GM18951 (cell line): ENCODE measurements around the gene BDKRB1.

Experiments used
- POLR2A ChIP-seq: IDR thresholded peaks from 4 replicates; pipeline ENCODE4 v1.6.1; 2011; ENCODE audit warnings: mild to moderate bottlenecking; ENCODE audit not compliant: insufficient read length, insufficient read depth; ENCODE audit errors: extremely low read depth
- in situ Hi-C: fragments of 300-500 bp; cut with MboI; formaldehyde crosslinking; loops from one replicate; pipeline ENCODE4 v1.12.0; 2022; ENCODE audit warnings: low sequenced_read_pairs, mixed read lengths, inconsistent platforms; ENCODE audit not compliant: unreplicated experiment

BDKRB1 gene

GRCh38 chr14:96257900-96258299 is 1.9 kb downstream of the BDKRB1 start:
- in situ Hi-C loops, result no loop called here
- TF ChIP-seq POLR2A, result no peak

DNA sequence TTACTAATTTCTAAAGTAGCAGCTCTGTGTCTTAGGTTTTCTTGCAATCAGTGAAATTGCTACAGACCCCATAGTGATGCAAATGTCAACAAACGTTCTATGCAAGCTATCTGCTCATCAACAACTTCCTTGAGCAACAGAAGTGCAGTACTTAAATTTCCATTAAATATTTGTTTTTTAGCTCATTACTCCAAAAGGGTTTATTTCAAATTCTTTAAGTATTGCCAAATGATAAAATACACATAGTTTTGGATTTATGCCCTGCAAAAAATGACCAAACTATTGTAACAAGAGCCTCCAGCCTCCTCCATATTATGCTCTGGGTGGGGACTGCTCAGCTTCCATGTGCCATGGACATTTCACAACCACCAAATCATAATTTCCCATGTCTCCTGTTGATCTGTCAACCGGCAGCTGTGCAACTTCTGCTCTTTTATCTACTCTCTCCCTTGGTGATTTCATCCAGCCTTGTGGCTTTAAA is 4.4 kb downstream of the BDKRB1 start:
- in situ Hi-C loops, result loop anchor here (10.0 kb wide), 1 partner anchor 146 kb away; no protein-coding TSS in a partner anchor
- no peak for TF ChIP-seq POLR2A

GRCh38 chr14:96261053-96261452 is 5.0 kb downstream of the BDKRB1 start:
- TF ChIP-seq POLR2A, result no peak
- in situ Hi-C loops, result loop anchor here (10.0 kb wide), 1 partner anchor 146 kb away; no protein-coding TSS in a partner anchor

DNA sequence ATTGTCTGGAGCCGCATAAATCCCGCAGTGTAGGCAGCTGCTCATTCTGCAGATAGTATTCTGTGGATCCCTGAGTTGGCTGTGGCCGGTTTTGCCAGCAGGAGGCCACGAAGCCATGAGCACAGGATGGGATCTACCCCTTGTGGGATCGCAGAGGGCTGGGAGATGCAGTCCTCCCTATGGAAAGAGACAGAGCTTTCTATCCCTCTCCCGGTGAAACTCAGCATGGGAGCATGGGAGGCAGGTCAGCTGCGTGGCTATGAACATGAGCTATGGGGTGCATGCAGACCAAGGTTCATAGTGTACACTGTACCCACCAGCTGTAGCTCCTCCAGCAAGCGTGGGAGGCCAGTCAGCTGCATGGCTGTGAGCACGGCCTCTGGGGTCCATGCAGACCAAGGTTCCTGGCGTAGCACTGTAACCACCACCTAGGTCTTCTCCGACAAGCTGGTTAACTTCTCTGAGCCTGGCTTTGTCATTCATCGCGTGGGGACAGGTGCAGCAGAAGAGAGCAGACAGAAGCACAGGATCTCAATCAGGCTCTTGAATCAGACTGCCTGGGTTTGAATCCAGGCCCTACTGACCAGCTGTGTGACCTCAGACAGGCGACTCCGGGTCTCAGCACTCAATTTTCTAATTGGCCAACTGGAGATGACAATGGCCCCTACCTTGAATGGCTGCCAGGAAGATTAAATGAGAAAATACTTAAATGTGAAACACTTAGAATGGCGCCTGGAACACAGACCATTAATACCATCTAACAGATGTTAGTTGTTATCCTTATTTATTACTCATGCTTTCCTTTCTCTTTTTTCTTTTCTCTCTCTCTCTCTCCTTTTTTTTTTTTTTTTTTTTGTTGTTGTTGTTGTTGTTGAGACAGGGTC is 6.0 kb downstream of the BDKRB1 start:
- TF ChIP-seq POLR2A, result no peak
- in situ Hi-C loops, result loop anchor here (10.0 kb wide), 1 partner anchor 147 kb away; no protein-coding TSS in a partner anchor

DNA sequence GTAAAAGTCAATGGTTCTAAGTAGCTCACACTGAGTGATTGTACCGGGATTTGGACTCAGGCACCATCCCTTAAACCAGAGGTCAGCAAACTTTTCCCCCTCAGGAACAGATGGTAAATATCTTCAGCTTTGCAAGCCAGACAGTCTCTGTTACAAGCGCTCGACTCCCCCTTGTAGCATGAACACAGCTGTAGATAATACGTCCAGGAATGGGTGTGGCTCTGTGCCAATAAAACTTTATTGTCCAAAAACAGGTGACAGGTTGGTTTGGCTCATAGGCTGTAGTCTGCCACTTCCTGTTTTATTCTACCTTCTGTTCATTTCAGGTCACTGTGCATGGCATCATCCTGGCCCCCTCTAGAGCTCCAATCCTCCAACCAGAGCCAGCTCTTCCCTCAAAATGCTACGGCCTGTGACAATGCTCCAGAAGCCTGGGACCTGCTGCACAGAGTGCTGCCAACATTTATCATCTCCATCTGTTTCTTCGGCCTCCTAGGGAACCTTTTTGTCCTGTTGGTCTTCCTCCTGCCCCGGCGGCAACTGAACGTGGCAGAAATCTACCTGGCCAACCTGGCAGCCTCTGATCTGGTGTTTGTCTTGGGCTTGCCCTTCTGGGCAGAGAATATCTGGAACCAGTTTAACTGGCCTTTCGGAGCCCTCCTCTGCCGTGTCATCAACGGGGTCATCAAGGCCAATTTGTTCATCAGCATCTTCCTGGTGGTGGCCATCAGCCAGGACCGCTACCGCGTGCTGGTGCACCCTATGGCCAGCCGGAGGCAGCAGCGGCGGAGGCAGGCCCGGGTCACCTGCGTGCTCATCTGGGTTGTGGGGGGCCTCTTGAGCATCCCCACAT is 7.6 kb downstream of the BDKRB1 start:
- in situ Hi-C loops, result loop anchor here (10.0 kb wide), 1 partner anchor 149 kb away; no protein-coding TSS in a partner anchor
- no peak for TF ChIP-seq POLR2A

DNA sequence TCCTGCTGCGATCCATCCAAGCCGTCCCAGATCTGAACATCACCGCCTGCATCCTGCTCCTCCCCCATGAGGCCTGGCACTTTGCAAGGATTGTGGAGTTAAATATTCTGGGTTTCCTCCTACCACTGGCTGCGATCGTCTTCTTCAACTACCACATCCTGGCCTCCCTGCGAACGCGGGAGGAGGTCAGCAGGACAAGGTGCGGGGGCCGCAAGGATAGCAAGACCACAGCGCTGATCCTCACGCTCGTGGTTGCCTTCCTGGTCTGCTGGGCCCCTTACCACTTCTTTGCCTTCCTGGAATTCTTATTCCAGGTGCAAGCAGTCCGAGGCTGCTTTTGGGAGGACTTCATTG is 8.2 kb downstream of the BDKRB1 start:
- no peak for TF ChIP-seq POLR2A
- in situ Hi-C loops, result loop anchor here (10.0 kb wide), 1 partner anchor 149 kb away; no protein-coding TSS in a partner anchor

DNA sequence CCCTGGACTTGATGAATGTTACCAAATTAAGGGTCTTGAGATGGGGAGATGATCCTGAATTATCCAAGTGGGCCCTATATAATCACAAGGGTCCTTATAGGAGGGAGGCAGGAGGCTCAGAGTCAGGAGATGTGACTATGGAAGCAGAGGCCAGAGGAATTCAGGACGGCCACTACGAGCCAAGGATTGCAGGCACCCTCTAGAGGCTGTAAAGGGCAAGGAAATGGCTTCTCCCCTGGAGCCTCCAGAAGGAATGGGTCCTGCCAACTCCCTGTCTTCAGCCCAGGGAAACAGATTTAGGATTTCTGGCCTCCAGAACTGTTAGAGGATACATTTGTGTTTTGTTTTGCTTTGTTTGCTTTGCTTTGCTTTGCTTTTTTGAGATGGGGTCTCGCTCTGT is 8.8 kb downstream of the BDKRB1 start:
- no peak for TF ChIP-seq POLR2A
- in situ Hi-C loops, result loop anchor here (10.0 kb wide), 1 partner anchor 150 kb away; no protein-coding TSS in a partner anchor

- in situ Hi-C loops, result loop anchor here (10.0 kb wide), 1 partner anchor 151 kb away; no protein-coding TSS in a partner anchor
- TF ChIP-seq POLR2A, result no peak
These were observed 9.5 kb downstream of the BDKRB1 start for GRCh38 chr14:96265383-96266095.

GRCh38 chr14:96267336-96267735 is 11.3 kb downstream of the BDKRB1 start:
- in situ Hi-C loops, result loop anchor here (10.0 kb wide), 1 partner anchor 153 kb away; no protein-coding TSS in a partner anchor
- TF ChIP-seq POLR2A, result no peak

- in situ Hi-C loops, result loop anchor here (10.0 kb wide), 1 partner anchor 153 kb away; no protein-coding TSS in a partner anchor
- TF ChIP-seq POLR2A, result no peak
These were observed 11.9 kb downstream of the BDKRB1 start for GRCh38 chr14:96267916-96268315.

DNA sequence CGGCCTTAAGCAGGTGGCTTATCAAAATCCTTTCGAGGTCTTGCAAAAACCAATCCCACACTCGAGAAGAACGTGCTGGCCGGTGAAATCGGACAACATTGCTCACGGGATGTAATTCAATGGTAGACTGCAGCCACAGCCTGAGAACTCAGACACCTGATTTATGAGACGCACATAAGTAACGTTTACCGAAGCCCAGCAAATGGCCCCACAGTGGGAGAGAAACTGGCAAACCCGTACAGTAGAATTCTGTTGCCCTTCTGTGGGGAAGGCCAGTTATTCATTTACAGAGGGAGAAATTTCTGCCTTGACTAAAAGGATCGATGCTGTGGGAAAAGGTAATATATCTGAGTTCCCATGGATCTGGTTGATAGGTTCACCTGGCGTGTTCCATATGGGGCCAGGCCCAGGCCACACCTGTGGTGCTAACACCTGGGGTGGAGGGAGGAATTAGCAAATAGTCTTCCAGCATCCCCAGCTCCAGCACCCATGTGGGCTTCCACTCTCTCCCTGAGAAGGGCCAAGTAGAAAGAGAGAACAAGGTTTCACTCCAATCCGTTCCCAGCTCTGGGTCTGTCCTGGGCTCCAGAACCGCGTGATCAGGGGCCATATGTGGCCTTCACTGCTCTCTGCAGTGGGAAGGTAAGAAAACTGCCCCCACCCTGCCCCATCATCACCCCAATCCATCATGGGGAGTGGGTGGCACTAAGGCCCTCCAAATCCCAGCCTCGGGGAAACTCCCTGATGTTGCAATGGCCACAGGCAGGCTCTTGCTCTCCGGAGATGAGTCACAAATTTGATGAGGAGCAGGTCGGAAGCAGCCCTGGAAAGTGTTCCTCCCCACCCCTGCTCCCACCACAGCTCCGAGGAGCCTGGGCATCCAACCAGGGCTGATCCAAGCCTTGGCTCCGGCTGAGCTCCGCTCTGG is 12.7 kb downstream of the BDKRB1 start:
- no peak for TF ChIP-seq POLR2A
- in situ Hi-C loops, result loop anchor here (10.0 kb wide), 1 partner anchor 154 kb away; no protein-coding TSS in a partner anchor

DNA sequence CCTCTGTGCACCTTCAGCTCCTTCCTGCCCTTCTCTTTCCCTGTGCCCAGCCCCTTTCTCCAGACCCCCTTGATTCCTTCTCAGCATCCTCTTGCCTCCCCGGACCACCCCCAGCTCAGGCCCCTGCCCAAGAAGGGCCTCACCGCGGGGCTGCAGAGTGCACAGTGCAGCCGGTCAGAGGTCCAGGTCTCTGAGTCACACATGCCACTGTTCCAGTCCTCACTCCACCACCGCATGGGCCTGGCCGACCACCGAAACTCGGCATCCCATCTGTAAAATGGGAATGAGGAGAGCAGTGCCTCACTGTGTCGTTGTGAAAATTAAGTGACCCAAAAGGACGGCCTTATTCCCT is 13.3 kb downstream of the BDKRB1 start:
- TF ChIP-seq POLR2A, result no peak
- in situ Hi-C loops, result loop anchor here (10.0 kb wide), 1 partner anchor 155 kb away; no protein-coding TSS in a partner anchor
